Uterus (tissue), 2 donors: ENCODE measurements around the gene DNAH1.

Source experiments
- CTCF ChIP-seq, 4 experiments: fragments of 200-600 bp in 2 of 4; fragments of 450-650 bp in 2 of 4; sonication (generic) in 2 of 4; IDR thresholded peaks; one replicate each; pipeline ENCODE4 v1.5.1; 2016 to 2019; ENCODE audit warnings: antibody characterized with exemption in 4 of 4, mild to moderate bottlenecking in 2 of 4, moderate library complexity in 1 of 4
- POLR2A ChIP-seq, 2 donors: fragments of 450-650 bp; IDR thresholded peaks; one replicate each; pipeline ENCODE4 v1.6.1; 2016; ENCODE audit warnings: antibody characterized with exemption in 2 of 2, mild to moderate bottlenecking in 1 of 2, moderate library complexity in 1 of 2

- no peak for TF ChIP-seq CTCF (IDR thresholded peaks at IDR 0.05)
- no peak for TF ChIP-seq POLR2A (IDR thresholded peaks at IDR 0.05)
Measured at GRCh38 chr3:52333869-52334557, 17.9 kb downstream of the DNAH1 start.
